NK-92 treated with Interleukin-12 subunit alpha and Interleukin-12 subunit beta, amount 100 ng/mL, for 24 hours (cell line): Measurements from ENCODE around the gene SCGB1C1.
A peak's percentile ranks its signal among the peaks of the same experiment; 100 is the strongest.
"Not testable (repeated sequence)": the region's sequence is repeated elsewhere in the genome, so short reads cannot be mapped to it uniquely, and the experiment has no call there.

Experiments
- DNase-seq: peaks from one replicate; lab custom pipeline; 2025; lab: John Stamatoyannopoulos, UW

SCGB1C1 gene

GRCh38 chr11:218815-219593, 26.1 kb downstream of the SCGB1C1 start:
- no peak for DNase-seq

GRCh38 chr11:220641-221215, 27.9 kb downstream of the SCGB1C1 start:
- DNase-seq: not testable (repeated sequence)

- DNase-seq: no peak
Measured at GRCh38 chr11:221539-221938, 28.7 kb downstream of the SCGB1C1 start.

- DNase-seq: no peak
Measured at GRCh38 chr11:221998-222789, 29.3 kb downstream of the SCGB1C1 start.

- DNase-seq: no peak
Measured at GRCh38 chr11:223026-223789, 30.3 kb downstream of the SCGB1C1 start.

GRCh38 chr11:223884-224283, 31.0 kb downstream of the SCGB1C1 start:
- DNase-seq: no peak

GRCh38 chr11:224424-224823, 31.5 kb downstream of the SCGB1C1 start:
- no peak for DNase-seq

GRCh38 chr11:225734-226453, 33.0 kb downstream of the SCGB1C1 start:
- no peak for DNase-seq

GRCh38 chr11:227824-228379, 35.0 kb downstream of the SCGB1C1 start:
- no peak for DNase-seq

- DNase-seq: no peak
Measured at GRCh38 chr11:230431-230830, 37.6 kb downstream of the SCGB1C1 start.

- DNase-seq: no peak
Measured at GRCh38 chr11:232783-233565, 40.1 kb downstream of the SCGB1C1 start.

- no peak for DNase-seq
Measured at GRCh38 chr11:235180-235579, 42.3 kb downstream of the SCGB1C1 start.

GRCh38 chr11:235609-235996, 42.7 kb downstream of the SCGB1C1 start:
- DNase-seq: no peak

GRCh38 chr11:235997-236773, 43.3 kb downstream of the SCGB1C1 start, which contains the start of gene SIRT3:
TSS of gene SIRT3 (minus strand) at chr11:236342. CDS start at chr11:236328, 14 bp downstream.
- DNase-seq: peak; percentile 82

GRCh38 chr11:236774-237767, 44.2 kb downstream of the SCGB1C1 start, which contains the start of gene PSMD13:
TSS of gene PSMD13 (plus strand) at chr11:236976. CDS start at chr11:237050, 74 bp downstream.
- DNase-seq: peak; percentile 76

- DNase-seq: not testable (repeated sequence)
Measured at GRCh38 chr11:238346-238745, 45.5 kb downstream of the SCGB1C1 start.

- DNase-seq: no peak
Measured at GRCh38 chr11:240315-240714, 47.4 kb downstream of the SCGB1C1 start.

GRCh38 chr11:241634-242033, 48.8 kb downstream of the SCGB1C1 start:
- DNase-seq: no peak
